IPS DF 6.9 (cell line): ENCODE results near the gene IL19.

Experiments
- DNase-seq: peaks from one replicate; pipeline ENCODE4 v3.0.0-alpha.2; 2013; ENCODE audit warnings: low read depth, low spot score
- H3K27ac ChIP-seq: one replicate; pipeline ENCODE4 v1.5.1; 2013; ENCODE audit warnings: low read length, control low read depth
- H3K27me3 ChIP-seq: 2 replicates; pipeline ENCODE4 v1.6.1; 2013; ENCODE audit warnings: mild to moderate bottlenecking, low read length; ENCODE audit not compliant: control insufficient read depth, insufficient read depth
- H3K36me3 ChIP-seq: 2 replicates; pipeline ENCODE4 v1.6.1; 2013; ENCODE audit warnings: low read length; ENCODE audit not compliant: control insufficient read depth, insufficient read depth
- H3K4me1 ChIP-seq: 2 replicates; pipeline ENCODE4 v1.6.1; 2013; ENCODE audit warnings: low read length; ENCODE audit not compliant: control insufficient read depth, insufficient read depth
- H3K4me3 ChIP-seq: 2 replicates; pipeline ENCODE4 v1.5.1; 2013; ENCODE audit warnings: mild to moderate bottlenecking, low read length
- H3K9me3 ChIP-seq: 2 replicates; pipeline ENCODE4 v1.6.1; 2013; ENCODE audit warnings: low read length, inconsistent platforms; ENCODE audit not compliant: control insufficient read depth, insufficient read depth
- WGBS: extraction: QIAGEN DNeasy Blood & Tissue Kit; methylation state at CpG from one replicate; pipeline ENCODE4 v1.1.7; 2013; ENCODE audit warnings: mixed read lengths, missing lambda C conversion rate; ENCODE audit not compliant: insufficient read length, insufficient coverage; 5-methylcytosine and 5-hydroxymethylcytosine counted together

Gene IL19

DNA sequence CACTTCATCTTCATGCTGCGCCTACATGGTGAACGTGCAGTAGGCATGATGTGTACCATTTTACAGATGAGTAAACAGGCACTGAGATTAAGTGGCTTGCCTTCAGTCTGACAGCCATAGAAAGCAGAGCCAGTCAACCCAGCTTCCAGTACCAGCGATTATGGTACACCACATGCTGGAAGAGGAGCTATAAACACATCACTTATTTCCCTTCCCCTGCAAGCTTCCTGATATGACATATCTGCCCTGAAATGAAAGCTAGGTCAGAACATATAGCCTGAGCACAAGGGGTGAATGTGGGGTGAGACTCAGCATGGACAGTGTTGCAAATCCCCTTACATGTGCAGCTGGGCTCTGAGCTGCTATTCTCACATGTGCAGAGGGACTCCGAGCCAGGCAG lies 61.1 kb downstream of the IL19 start:
- DNase-seq, result no peak
- Histone ChIP-seq H3K4me1 (no peaks in the 10 kb centered on the region; the same call in 1 of the 2 replicates), H3K9me3 (no peaks in the 10 kb centered on the region), H3K4me3 (no peak overlapping the region), H3K27me3 (no peaks in the 10 kb centered on the region), H3K36me3 (no peaks in the 10 kb centered on the region), H3K27ac (no peak overlapping the region)
- no CpG with 5 or more reads among the region's 4 CpGs for WGBS

DNA sequence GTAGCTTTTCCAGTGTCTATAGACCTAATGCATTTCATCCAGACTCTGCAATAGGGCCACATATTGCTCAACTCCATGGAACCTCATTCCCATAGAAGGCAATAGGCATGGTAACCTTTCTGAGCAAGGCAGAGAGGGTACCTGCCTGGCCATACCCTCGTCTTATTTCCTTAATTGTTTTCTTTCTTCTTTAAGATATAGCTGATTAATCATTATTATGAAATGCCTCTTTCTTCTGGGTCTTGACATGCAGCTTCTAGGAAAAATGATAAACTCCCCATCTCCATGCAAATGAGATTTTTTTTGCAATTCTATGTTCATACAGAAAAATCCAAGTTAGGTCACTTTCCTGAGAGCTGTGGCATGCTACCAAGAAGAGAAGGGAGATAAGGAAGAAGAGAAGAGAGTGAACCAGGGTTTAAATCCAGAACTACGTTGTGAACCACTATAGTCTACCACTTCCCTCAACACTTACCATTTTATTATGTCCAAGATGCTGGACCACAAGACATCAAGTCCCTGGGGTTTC lies 61.8 kb downstream of the IL19 start:
- no peaks in the 10 kb centered on the region for H3K27me3 ChIP-seq
- H3K27ac ChIP-seq, result no peak overlapping the region
- DNase-seq, result no peak
- no CpG with 5 or more reads among the region's 2 CpGs for WGBS
- no peaks in the 10 kb centered on the region for H3K9me3 ChIP-seq
- no peak overlapping the region for H3K4me3 ChIP-seq
- no peaks in the 10 kb centered on the region; the same call in 1 of the 2 replicates for H3K4me1 ChIP-seq
- no peaks in the 10 kb centered on the region for H3K36me3 ChIP-seq

DNA sequence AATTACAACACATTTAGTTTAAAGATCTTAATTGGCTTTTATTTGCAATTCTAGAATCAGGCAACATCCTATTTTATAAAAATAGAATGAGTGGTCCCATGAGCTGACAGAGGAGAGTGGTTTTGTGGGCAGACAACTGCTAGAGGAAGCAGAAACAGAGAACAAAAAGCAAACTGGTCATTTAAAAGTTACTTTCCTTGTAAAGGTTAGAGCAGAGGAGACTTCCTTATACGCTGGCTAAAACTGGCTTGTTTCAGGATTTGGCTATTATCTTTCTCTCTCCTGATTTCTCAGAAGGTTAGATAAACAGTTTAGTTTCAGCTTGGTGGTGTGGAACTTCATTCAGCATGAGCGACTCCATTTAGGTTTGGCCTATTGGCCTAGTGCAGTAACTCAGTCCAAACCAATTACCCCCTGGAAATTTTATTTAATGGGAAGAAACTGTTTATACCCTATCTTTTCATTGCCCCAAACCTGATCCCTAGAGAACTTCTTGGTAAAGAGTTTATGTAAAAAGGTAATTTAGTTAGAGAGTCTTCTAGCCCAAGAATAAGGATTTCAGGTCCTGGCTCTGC lies 62.6 kb downstream of the IL19 start:
- no CpG with 5 or more reads among the region's 2 CpGs for WGBS
- Histone ChIP-seq H3K4me3 (no peak overlapping the region), H3K9me3 (no peaks in the 10 kb centered on the region), H3K27ac (no peak overlapping the region), H3K27me3 (no peaks in the 10 kb centered on the region), H3K36me3 (no peaks in the 10 kb centered on the region), H3K4me1 (no peaks in the 10 kb centered on the region; the same call in 1 of the 2 replicates)
- no peak for DNase-seq

DNA sequence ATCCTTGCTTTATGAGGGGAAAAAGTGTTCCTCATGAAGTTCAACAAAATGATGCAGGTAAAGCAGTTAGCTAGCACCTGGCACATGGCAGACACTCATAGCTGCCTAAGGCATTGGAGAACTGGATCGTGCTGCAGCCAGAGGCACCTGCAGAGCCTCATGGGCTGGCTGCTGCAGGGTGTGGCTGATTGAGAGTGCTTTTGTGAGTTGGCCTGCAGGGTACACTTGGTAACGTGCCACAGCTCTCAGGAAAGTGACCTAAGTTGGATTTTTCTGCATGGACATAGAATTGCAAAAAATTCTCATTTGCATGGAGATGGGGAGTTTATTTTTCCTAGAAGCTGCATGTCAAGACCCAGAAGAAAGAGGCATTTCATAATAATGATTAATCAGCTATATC lies 63.2 kb downstream of the IL19 start:
- H3K4me1 ChIP-seq, result no peaks in the 10 kb centered on the region; the same call in 1 of the 2 replicates
- H3K27me3 ChIP-seq, result no peaks in the 10 kb centered on the region

DNA sequence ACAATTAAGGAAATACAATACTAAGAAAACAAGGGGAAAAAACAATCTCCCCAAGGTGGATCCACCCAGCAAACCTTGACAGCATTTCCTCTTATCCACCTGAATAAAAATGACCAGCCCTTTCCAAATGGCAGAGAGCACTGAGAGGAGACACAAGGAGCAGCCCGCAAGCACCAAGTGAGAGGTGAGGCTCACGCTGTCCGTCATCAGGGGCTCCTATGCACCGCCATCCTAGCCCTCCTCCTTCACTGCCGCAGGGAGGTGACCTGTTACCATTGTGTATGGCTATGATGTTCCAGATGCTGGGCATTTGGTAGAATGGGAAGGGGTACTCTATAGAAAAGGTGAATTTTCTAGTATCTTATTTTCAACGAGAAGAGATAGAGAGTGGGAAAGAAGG lies 63.6 kb downstream of the IL19 start:
- H3K9me3 ChIP-seq, result no peaks in the 10 kb centered on the region
- no peaks in the 10 kb centered on the region for H3K27me3 ChIP-seq
- WGBS, result 100% methylated on average over 1 of the region's 6 CpGs
- no peak overlapping the region for H3K4me3 ChIP-seq
- no peaks in the 10 kb centered on the region for H3K36me3 ChIP-seq
- no peak for DNase-seq
- H3K27ac ChIP-seq, result no peak overlapping the region
- no peaks in the 10 kb centered on the region; the same call in 1 of the 2 replicates for H3K4me1 ChIP-seq

More for the DNA sequence above, 63.2 kb downstream of the IL19 start:
- WGBS, result no CpG with 5 or more reads among the region's 2 CpGs
- H3K9me3 ChIP-seq, result no peaks in the 10 kb centered on the region
- H3K4me3 ChIP-seq, result no peak overlapping the region
- H3K27ac ChIP-seq, result no peak overlapping the region
- DNase-seq, result no peak
- H3K36me3 ChIP-seq, result no peaks in the 10 kb centered on the region

DNA sequence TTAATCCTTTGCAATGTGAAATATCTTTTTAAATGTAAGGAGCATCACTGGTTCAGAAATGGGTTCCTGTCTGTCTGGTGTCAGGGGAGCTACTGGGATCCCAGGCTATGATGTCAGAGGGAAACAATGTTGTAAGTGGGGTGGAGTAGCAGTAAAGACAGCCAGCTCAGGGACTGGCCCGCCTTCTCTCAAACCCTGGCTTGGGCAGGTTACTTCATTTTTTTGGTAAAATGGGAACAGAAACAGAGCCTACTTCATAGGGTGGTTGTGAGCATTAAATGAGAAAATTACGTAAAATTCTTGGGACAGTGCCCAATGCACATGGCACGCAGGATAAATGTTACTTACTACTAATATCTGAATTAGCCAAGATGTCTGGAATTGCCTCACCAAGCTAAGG lies 64.1 kb downstream of the IL19 start:
- Histone ChIP-seq H3K4me3 (no peak overlapping the region), H3K27me3 (no peaks in the 10 kb centered on the region), H3K9me3 (no peaks in the 10 kb centered on the region), H3K36me3 (no peaks in the 10 kb centered on the region), H3K27ac (no peak overlapping the region), H3K4me1 (no peaks in the 10 kb centered on the region; the same call in 1 of the 2 replicates)
- WGBS, result no CpG with 5 or more reads among the region's 3 CpGs
- no peak for DNase-seq

DNA sequence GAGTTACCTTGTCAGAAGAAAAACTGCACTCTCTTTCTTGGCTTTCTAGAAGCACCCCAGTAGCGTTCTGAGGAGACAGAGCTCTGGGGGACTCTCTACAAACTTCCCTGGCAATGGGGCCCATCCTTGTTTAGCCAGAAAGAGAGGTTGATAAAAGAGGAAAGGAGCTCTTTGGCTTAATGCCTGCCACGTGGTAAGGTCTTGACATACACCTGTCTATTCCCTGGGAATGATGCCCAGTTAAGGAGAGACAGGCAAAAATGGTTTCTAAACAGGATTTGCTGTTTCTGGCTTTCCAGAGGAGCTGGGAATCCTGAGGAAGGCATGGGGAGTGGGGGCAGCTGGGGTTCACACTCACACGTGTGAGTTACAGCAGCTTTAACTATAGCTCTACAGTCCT lies 64.6 kb downstream of the IL19 start:
- no peak overlapping the region for H3K27ac ChIP-seq
- no CpG with 5 or more reads among the region's 3 CpGs for WGBS
- H3K36me3 ChIP-seq, result no peaks in the 10 kb centered on the region
- no peak for DNase-seq
- H3K9me3 ChIP-seq, result no peaks in the 10 kb centered on the region
- H3K4me3 ChIP-seq, result no peak overlapping the region
- H3K27me3 ChIP-seq, result no peaks in the 10 kb centered on the region
- no peaks in the 10 kb centered on the region; the same call in 1 of the 2 replicates for H3K4me1 ChIP-seq

DNA sequence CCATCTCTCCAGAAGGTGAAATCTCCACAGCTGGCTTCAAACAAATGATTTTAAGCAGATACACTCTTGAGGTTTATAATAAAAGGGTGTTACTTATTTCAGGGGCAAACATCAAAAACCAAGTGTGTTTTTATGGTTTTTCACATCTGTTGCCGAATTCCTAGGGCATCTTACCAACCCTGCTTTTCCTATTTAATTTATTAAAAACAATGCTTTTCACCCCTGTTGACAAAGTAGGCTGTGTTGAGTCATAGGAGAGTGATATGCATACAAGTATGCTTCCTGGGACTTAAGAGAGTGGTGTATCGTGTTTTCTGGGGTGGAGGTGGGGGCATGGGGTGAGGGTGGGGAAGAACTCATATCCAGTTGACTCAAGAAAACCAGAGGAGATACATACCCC lies 65.5 kb downstream of the IL19 start:
- no peak for DNase-seq
- Histone ChIP-seq H3K36me3 (no peaks in the 10 kb centered on the region), H3K27me3 (no peaks in the 10 kb centered on the region), H3K9me3 (no peaks in the 10 kb centered on the region), H3K4me1 (no peaks in the 10 kb centered on the region; the same call in 1 of the 2 replicates), H3K27ac (no peak overlapping the region), H3K4me3 (no peak overlapping the region)
- WGBS, result no CpG with 5 or more reads among the region's 2 CpGs

DNA sequence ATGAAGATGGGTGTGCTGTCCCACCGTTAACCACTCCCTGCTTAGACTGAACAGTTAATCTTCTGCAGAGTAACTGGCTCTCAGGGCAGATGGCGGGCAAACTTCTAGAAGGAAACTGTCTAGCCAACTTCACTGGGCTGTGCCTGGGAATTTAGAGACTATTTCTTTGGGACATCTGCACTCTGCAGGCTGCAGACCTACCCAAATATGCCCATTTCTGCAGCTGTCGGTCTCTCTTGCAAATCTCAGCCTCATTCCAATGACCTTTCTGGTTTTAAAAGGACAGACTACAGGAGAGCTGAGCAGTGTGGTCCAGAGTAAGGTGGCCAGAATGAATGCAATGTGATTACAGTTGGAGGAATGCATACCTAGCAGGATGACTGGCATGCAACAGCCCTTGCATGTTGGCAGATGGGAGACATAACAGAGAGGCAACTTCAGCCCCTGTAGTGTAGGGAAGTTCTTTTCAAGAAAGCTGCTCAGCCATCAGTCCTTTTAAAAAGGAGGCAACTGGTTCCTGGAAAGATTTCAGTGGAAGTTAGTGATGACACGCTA lies 68.5 kb downstream of the IL19 start:
- Histone ChIP-seq H3K9me3 (no peaks in the 10 kb centered on the region), H3K27ac (no peak overlapping the region), H3K4me1 (no peaks in the 10 kb centered on the region), H3K4me3 (no peak overlapping the region), H3K36me3 (no peaks in the 10 kb centered on the region), H3K27me3 (no peaks in the 10 kb centered on the region)
- no peak for DNase-seq
- WGBS, result no CpG with 5 or more reads among the region's 4 CpGs

DNA sequence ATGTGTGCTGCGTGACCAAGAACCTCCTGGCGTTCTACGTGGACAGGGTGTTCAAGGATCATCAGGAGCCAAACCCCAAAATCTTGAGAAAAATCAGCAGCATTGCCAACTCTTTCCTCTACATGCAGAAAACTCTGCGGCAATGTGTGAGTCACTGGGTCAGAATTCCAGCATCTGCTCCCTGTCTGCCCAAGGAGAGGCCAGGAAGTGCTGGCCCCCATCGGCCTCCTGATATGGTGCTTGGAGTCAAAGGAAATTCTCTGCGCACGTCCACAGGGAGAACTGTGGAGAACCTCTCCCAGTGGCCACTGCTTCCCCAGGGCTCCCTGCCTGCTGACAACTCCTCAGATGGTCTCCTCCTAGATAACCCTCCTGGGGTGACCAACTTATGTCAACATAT lies 69.3 kb downstream of the IL19 start:
- Histone ChIP-seq H3K4me3 (no peak overlapping the region), H3K27me3 (no peaks in the 10 kb centered on the region), H3K36me3 (no peaks in the 10 kb centered on the region), H3K27ac (no peak overlapping the region), H3K9me3 (no peaks in the 10 kb centered on the region), H3K4me1 (no peaks in the 10 kb centered on the region)
- no CpG with 5 or more reads among the region's 7 CpGs for WGBS
- no peak for DNase-seq
